Right lobe of liver (tissue), 6 donors: ENCODE measurements around the gene DRD1. TPM values are rescaled to one million over a fixed set of nuclear protein-coding genes. Genes with fewer than 3 reads are reported as not detected.

Experiments
- ATAC-seq, 4 donors: fragments of 200-7000 bp; cut with Tn5 transposase; one replicate each; pipeline ENCODE4 v1.9.1; 2020; ENCODE audit warnings: mild to moderate bottlenecking in 4 of 4, moderate library complexity in 4 of 4
- DNase-seq, 3 donors: peaks; one replicate each; pipeline ENCODE4 v3.0.0-alpha.2; 2020
- H3K27ac ChIP-seq, 3 donors: fragments of 200-600 bp; one replicate each; pipeline ENCODE4 v1.8.0; 2022
- H3K27me3 ChIP-seq, 2 donors: fragments of 200-600 bp; one replicate each; pipeline ENCODE4 v1.8.0; 2022
- H3K36me3 ChIP-seq, 4 donors: fragments of 200-600 bp; sonication (generic) in 1 of 4; one replicate each; pipeline versions ENCODE4 v1.5.1 to v1.8.0; 2017 to 2022; ENCODE audit warnings: control low read depth in 1 of 4
- H3K4me1 ChIP-seq, 4 donors: fragments of 200-600 bp; sonication (generic) in 1 of 4; one replicate each; pipeline versions ENCODE4 v1.5.1 to v1.8.0; 2017 to 2022; ENCODE audit warnings: control low read depth in 1 of 4
- H3K4me3 ChIP-seq, 3 donors: fragments of 200-600 bp; one replicate each; pipeline ENCODE4 v1.8.0; 2022
- H3K9me3 ChIP-seq, 4 donors: fragments of 200-600 bp; sonication (generic) in 1 of 4; one replicate each; pipeline versions ENCODE4 v1.5.1 to v1.8.0; 2017 to 2022; ENCODE audit warnings: control low read depth in 1 of 4
- POLR2A ChIP-seq: fragments of 450-650 bp; IDR thresholded peaks from one replicate; pipeline ENCODE4 v1.6.1; 2017; ENCODE audit warnings: antibody characterized with exemption, mild to moderate bottlenecking
- WGBS: methylation state at CpG from one replicate; pipeline ENCODE4 v1.1.6; 2018; ENCODE audit warnings: low coverage, low lambda C conversion rate; ENCODE audit not compliant: insufficient coverage; ENCODE audit errors: missing lambda C conversion rate; 5-methylcytosine and 5-hydroxymethylcytosine counted together
- intact Hi-C, 2 donors: fragments of 100-400 bp; cut with DNase I; formaldehyde crosslinking; loops; one replicate each; pipeline versions ENCODE4 v1.11.2 to v1.14.1; 2022
- total RNA-seq, 6 experiments: library from RNA; depleted of rRNA in 2 of 6; stranded (reverse); fragments of >200 nt in 2 of 6; fragmentation: NEBNext Ultra II Directional in 3 of 6; extraction: Animal tissue kit (Norgen Biotek cat#: 25700) in 3 of 6; gene quantifications; one replicate each; pipeline versions ENCODE4 v1.1.0 to v1.2.4, GENCODE V29; 2016 to 2023
- TF ChIP-seq, protein P1 (sequence below), 4 donors: fragments of 200-600 bp in 3 of 4; fragments of 450-650 bp in 1 of 4; IDR thresholded peaks; one replicate each; pipeline versions ENCODE4 v1.5.1 to v1.8.0; 2016 to 2022; ENCODE audit warnings: antibody characterized with exemption in 4 of 4, mild to moderate bottlenecking in 2 of 4
- donor health status: DM: no; HTN: yes; CAD: no.
- donor health status: DM: no; HTN: no; CAD: no.
- donor health status: DM: no; HTN: no; CAD: no.
- donor health status: DM: no; HTN: yes; CAD: no.
- donor health status: DM: no; HTN: yes; CAD: no.

Gene DRD1
- total RNA-seq, 6 experiments from 2014 or later = 0.06 to 0.18 (median 0.15) TPM; not detected in 3

DNA sequence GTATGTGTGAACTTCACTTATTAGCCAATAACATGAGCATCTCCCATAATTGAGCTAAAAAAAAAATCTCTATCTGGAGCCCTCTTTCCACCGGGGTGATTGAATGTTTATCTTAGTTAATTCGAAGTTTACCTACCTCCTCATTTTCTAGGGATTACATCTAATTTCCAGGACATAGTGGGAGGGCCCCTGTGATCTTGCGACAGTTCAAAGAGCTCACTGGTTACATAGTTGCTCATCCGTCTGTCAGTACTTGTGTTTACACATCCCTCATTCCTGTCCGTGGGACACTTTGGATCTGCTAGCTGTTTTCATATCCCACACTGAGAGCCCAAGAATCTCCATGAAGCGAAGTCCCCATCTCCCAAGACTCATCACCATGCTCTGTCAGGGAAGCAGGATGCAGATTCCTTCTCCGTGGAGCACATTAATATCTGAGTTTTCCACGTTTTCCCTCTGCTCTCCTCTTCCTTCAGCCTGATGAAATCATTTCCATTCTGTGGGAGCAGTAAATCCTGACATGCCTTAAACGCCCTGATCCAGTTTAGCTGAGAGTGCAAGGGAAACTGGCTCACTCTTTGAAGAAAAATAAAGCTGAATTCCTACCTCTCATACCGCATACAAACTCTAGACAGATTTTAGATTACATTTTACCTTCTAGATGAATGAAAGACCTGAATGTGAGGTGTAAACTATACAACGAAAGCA, 24.2 kb upstream of the DRD1 start:
- Histone ChIP-seq H3K36me3 (no peaks in the 10 kb centered on the region), H3K4me1 (peaks cover 0 to 25% (median 9%) of the 10 kb centered on the region in 4 donors), H3K9me3 (no peaks in the 10 kb centered on the region), H3K4me3 (no peak overlapping the region), H3K27ac (peak overlapping the region; percentile 41 to 66 (median 54)), H3K27me3 (no peaks in the 10 kb centered on the region)
- TF ChIP-seq, protein P1, sequence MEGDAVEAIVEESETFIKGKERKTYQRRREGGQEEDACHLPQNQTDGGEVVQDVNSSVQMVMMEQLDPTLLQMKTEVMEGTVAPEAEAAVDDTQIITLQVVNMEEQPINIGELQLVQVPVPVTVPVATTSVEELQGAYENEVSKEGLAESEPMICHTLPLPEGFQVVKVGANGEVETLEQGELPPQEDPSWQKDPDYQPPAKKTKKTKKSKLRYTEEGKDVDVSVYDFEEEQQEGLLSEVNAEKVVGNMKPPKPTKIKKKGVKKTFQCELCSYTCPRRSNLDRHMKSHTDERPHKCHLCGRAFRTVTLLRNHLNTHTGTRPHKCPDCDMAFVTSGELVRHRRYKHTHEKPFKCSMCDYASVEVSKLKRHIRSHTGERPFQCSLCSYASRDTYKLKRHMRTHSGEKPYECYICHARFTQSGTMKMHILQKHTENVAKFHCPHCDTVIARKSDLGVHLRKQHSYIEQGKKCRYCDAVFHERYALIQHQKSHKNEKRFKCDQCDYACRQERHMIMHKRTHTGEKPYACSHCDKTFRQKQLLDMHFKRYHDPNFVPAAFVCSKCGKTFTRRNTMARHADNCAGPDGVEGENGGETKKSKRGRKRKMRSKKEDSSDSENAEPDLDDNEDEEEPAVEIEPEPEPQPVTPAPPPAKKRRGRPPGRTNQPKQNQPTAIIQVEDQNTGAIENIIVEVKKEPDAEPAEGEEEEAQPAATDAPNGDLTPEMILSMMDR (IDR thresholded peaks at IDR 0.05) = no peak
- TF ChIP-seq POLR2A = no peak
- ATAC-seq = peak; percentile 84 to 93 (median 88)
- peak in 1 of 3 donors; percentile 64 for DNase-seq
- WGBS = 19% methylated on average over 11 of the region's 11 CpGs
- intact Hi-C loops = no loop called here

DNA sequence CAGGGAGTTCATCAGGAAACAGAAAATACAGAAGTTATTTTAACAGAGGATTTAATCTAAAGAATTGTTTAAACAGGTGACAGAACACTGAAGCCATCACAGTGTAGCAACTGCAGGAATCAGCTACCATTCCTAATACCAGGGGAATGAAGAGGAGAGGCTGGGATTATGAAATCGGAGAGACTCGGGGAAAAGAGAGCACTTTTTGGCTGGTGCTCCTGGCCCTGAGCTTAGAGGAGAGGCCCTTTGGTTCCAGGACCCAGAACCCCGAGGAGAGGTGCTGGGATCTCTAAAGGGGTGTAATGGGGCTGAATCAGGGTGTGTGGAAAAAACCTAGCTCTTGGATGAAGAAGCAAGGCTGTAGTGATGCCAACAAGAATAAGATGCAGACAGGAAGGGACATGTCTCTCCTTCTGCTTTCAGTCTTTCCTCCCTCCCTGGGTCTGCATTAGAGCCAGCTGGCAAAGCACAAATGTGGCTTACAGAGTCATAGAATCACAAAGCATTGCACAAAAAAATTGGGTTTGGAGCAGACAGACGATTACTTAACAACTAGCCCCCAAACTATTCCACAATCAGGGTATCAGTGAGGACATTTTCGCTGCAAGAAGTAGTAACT, 22.8 kb upstream of the DRD1 start:
- peak; percentile 37 to 68 (median 54) for ATAC-seq
- Histone ChIP-seq H3K4me3 (no peak overlapping the region), H3K27ac (peak overlapping the region in 2 of 3 donors; percentile 22), H3K27me3 (no peaks in the 10 kb centered on the region), H3K9me3 (no peaks in the 10 kb centered on the region), H3K36me3 (no peaks in the 10 kb centered on the region), H3K4me1 (peaks cover 0 to 25% (median 9%) of the 10 kb centered on the region in 4 donors)
- DNase-seq = peak in 1 of 3 donors; percentile 65
- intact Hi-C loops = no loop called here
- WGBS = 19% methylated on average over 5 of the region's 5 CpGs
- TF ChIP-seq, protein P1 (IDR thresholded peaks at IDR 0.05) = no peak
- TF ChIP-seq POLR2A = no peak

DNA sequence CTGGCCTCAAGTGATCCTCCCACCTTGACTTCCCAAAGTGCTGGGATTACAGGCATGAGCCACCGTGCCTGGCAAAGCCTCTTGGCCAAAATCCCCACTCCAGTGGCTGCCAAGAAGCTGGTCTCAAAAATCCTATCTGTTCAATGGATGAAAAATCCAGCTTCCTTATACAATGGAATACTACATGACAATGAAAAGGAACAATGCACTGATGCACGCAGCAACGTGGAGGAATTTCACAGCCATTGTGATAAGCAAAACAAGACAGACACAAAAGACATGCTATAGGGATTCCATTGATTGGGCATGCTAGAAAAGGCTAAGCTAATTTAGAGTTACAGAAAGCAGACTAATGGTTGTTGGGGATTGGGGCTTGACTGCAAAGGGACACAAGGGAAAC, 21.3 kb upstream of the DRD1 start:
- Histone ChIP-seq H3K36me3 (no peaks in the 10 kb centered on the region), H3K27me3 (no peaks in the 10 kb centered on the region), H3K4me3 (no peak overlapping the region), H3K4me1 (peaks cover 0 to 25% (median 9%) of the 10 kb centered on the region in 4 donors), H3K27ac (no peak overlapping the region), H3K9me3 (no peaks in the 10 kb centered on the region)
- ATAC-seq = no peak
- WGBS = 35% methylated on average over 3 of the region's 3 CpGs
- TF ChIP-seq, protein P1 (IDR thresholded peaks at IDR 0.05) = no peak
- TF ChIP-seq POLR2A = no peak
- DNase-seq = no peak
- intact Hi-C loops = no loop called here

DNA sequence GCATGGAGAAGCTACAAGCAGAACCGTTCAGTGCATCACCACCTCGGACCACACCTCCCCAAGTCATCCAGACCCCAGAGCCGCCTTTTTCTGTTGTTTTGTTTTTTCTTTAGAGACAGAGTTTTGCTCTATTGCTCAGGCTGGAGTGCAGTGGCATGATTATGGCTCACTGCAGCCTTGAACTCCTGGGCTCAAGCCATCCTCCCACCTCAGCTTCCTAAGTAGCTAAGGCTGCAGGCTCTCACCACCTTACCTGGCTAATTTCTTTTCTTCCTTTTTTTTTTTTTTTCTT, 20.9 kb upstream of the DRD1 start:
- Histone ChIP-seq H3K4me3 (no peak overlapping the region), H3K9me3 (no peaks in the 10 kb centered on the region), H3K27ac (no peak overlapping the region), H3K36me3 (no peaks in the 10 kb centered on the region), H3K27me3 (no peaks in the 10 kb centered on the region), H3K4me1 (peaks cover 0 to 25% (median 9%) of the 10 kb centered on the region in 4 donors)
- WGBS = 3% methylated on average over 3 of the region's 3 CpGs
- TF ChIP-seq, protein P1 (IDR thresholded peaks at IDR 0.05) = no peak
- TF ChIP-seq POLR2A = no peak
- intact Hi-C loops = no loop called here
- ATAC-seq = no peak
- DNase-seq = no peak
